Measurements from ENCODE around the gene TCEANC2.

GRCh38 chr1:54094001-54094729, 40.8 kb downstream of the TCEANC2 start:
- TF ChIP-seq POLR2AphosphoS5 (IDR thresholded peaks at IDR 0.05; ENCODE audit: low read depth), result no peak
- no peak for TF ChIP-seq EZH2 (IDR thresholded peaks at IDR 0.05; ENCODE audit: low read depth, unreplicated experiment)
